ENCODE measurements around the gene EVC. TPM values are rescaled to one million over a fixed set of nuclear protein-coding genes. Genes with fewer than 3 reads are reported as not detected.
"Not testable (repeated sequence)": the region's sequence is repeated elsewhere in the genome, so short reads cannot be mapped to it uniquely, and the experiment has no call there.

Gene EVC
- total RNA-seq, 1 experiment from 2014 or later = 29.0 TPM

GRCh38 chr4:5809216-5809776 is 98.3 kb downstream of the EVC start:
- no peaks in the 10 kb centered on the region for H3K27me3 Mint-ChIP-seq (ENCODE audit: insufficient read depth, unreplicated experiment)
- ChIA-PET POLR2A (no interaction called here), CTCF (interaction anchor here (1.6 kb wide), 1 partner anchor 15 kb away, joined by 3 read pairs; no protein-coding TSS in a partner anchor)
- no peak overlapping the region for H3K27ac Mint-ChIP-seq (ENCODE audit: low read depth, unreplicated experiment)
- DNase-seq (ENCODE audit: unreplicated experiment) = no peak
- peaks cover 72% of the 10 kb centered on the region for H3K36me3 Mint-ChIP-seq (ENCODE audit: insufficient read depth, unreplicated experiment)
- no TSS peak for BruUV-seq (replicated peaks)
- TF ChIP-seq CTCF (IDR thresholded peaks at IDR 0.05; ENCODE audit: unreplicated experiment) = no peak
- H3K4me3 Mint-ChIP-seq (ENCODE audit: unreplicated experiment) = no peak overlapping the region
- intact Hi-C loops (cut with micrococcal nuclease) = no loop called here
- H3K9me3 Mint-ChIP-seq (ENCODE audit: unreplicated experiment) = no peaks in the 10 kb centered on the region
- H3K4me1 Mint-ChIP-seq (ENCODE audit: insufficient read depth, unreplicated experiment) = no peaks in the 10 kb centered on the region

- Mint-ChIP-seq H3K27ac (ENCODE audit: low read depth, unreplicated experiment) (no peak overlapping the region), H3K9me3 (ENCODE audit: unreplicated experiment) (no peaks in the 10 kb centered on the region), H3K36me3 (ENCODE audit: insufficient read depth, unreplicated experiment) (peaks cover 72% of the 10 kb centered on the region), H3K4me1 (ENCODE audit: insufficient read depth, unreplicated experiment) (no peaks in the 10 kb centered on the region), H3K4me3 (ENCODE audit: unreplicated experiment) (no peak overlapping the region), H3K27me3 (ENCODE audit: insufficient read depth, unreplicated experiment) (no peaks in the 10 kb centered on the region)
- DNase-seq (ENCODE audit: unreplicated experiment) = no peak
- intact Hi-C loops (cut with micrococcal nuclease) = no loop called here
- no peak for TF ChIP-seq CTCF (IDR thresholded peaks at IDR 0.05; ENCODE audit: unreplicated experiment)
- no TSS peak for BruUV-seq (replicated peaks)
- ChIA-PET CTCF (interaction anchor here (1.0 to 1.6 kb wide), 2 partner anchors 14 to 16 kb away, joined by 3 read pairs; no protein-coding TSS in a partner anchor), POLR2A (no interaction called here)
Measured at GRCh38 chr4:5810151-5810550, 99.2 kb downstream of the EVC start.

- H3K9me3 Mint-ChIP-seq (ENCODE audit: unreplicated experiment) = no peaks in the 10 kb centered on the region
- intact Hi-C loops (cut with micrococcal nuclease) = no loop called here
- peaks cover 70% of the 10 kb centered on the region for H3K36me3 Mint-ChIP-seq (ENCODE audit: insufficient read depth, unreplicated experiment)
- no peak for DNase-seq (ENCODE audit: unreplicated experiment)
- no peak overlapping the region for H3K4me3 Mint-ChIP-seq (ENCODE audit: unreplicated experiment)
- ChIA-PET POLR2A (no interaction called here), CTCF (interaction anchor here (1.0 kb wide), 1 partner anchor 13 kb away, joined by 3 read pairs; no protein-coding TSS in a partner anchor)
- no peaks in the 10 kb centered on the region for H3K4me1 Mint-ChIP-seq (ENCODE audit: insufficient read depth, unreplicated experiment)
- TF ChIP-seq CTCF (IDR thresholded peaks at IDR 0.05; ENCODE audit: unreplicated experiment) = no peak
- H3K27me3 Mint-ChIP-seq (ENCODE audit: insufficient read depth, unreplicated experiment) = no peaks in the 10 kb centered on the region
- BruUV-seq (replicated peaks) = no TSS peak
- no peak overlapping the region for H3K27ac Mint-ChIP-seq (ENCODE audit: low read depth, unreplicated experiment)
Measured at GRCh38 chr4:5810770-5811430, 99.9 kb downstream of the EVC start.

- peaks cover 65% of the 10 kb centered on the region for H3K36me3 Mint-ChIP-seq (ENCODE audit: insufficient read depth, unreplicated experiment)
- H3K9me3 Mint-ChIP-seq (ENCODE audit: unreplicated experiment); intact Hi-C loops (cut with micrococcal nuclease); H3K4me3 Mint-ChIP-seq (ENCODE audit: unreplicated experiment); POLR2A ChIA-PET; H3K4me1 Mint-ChIP-seq (ENCODE audit: insufficient read depth, unreplicated experiment); H3K27me3 Mint-ChIP-seq (ENCODE audit: insufficient read depth, unreplicated experiment); H3K27ac Mint-ChIP-seq (ENCODE audit: low read depth, unreplicated experiment); DNase-seq (ENCODE audit: unreplicated experiment); BruUV-seq (replicated peaks): not testable (repeated sequence)
- CTCF ChIA-PET = interaction anchor here (0.6 to 2.4 kb wide), 12 partner anchors 9 to 1247 kb away, joined by 3 to 24 read pairs (median 4); no protein-coding TSS in a partner anchor
Measured at GRCh38 chr4:5812057-5812456, 101.1 kb downstream of the EVC start.
